Activated CD8-positive, alpha-beta memory T cell treated with anti-CD3 and anti-CD28 coated beads, Interleukin-2, amount 50 U/mL, for 4 hours (primary cell): ENCODE data around the gene ZNF423.

Experiments used
- DNase-seq: peaks from one replicate; pipeline ENCODE4 v3.0.0-alpha.2; 2020

ZNF423 gene

DNA sequence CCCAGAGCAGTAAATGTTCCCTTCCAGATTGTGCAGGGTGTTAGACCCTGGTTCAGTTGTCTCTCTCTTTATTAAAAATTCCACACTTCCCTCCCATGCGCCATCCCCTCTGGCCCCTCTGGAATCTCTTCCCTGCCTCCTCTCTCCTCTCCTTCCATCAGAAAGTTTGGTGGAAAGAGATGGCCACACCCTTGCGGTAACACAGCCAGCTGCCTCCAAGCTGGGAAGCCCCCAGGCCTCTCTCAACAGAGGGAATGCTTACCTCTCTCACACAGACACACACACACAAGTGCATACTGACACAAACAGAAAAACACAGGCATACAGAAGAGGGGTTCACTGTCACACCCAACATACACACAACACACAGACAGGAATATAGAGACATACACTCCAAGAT lies 261.8 kb downstream of the ZNF423 start:
- DNase-seq: no peak

DNA sequence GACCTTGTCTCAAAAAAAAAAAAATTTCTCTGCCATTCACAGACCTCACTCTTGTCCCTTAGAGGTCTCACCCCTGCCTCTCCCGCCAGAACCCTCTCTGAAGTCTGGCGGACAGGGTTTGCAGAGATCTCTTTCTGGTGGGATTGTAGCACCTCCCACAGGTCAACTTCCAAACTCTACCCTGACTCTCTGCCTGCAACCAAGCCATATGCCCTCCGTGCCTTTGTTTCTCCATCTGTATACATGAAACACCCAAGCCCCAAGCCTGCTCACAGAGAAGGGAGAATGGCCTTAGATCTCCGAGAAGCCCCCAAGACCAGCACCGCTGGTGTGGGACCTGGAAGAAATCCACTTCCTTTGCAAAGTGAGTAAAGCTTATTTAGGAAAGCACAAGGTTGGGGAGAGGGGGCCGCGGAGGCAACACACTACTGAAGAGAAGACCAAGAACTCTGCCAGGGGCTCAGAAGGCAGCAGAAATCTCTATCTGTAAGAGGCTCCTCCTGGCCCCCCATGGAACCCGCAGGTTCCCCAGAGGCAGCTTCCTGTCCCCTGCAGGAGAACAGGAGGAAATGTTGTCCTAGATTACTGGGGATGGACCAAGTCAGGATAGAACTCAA lies 262.4 kb downstream of the ZNF423 start:
- no peak for DNase-seq

DNA sequence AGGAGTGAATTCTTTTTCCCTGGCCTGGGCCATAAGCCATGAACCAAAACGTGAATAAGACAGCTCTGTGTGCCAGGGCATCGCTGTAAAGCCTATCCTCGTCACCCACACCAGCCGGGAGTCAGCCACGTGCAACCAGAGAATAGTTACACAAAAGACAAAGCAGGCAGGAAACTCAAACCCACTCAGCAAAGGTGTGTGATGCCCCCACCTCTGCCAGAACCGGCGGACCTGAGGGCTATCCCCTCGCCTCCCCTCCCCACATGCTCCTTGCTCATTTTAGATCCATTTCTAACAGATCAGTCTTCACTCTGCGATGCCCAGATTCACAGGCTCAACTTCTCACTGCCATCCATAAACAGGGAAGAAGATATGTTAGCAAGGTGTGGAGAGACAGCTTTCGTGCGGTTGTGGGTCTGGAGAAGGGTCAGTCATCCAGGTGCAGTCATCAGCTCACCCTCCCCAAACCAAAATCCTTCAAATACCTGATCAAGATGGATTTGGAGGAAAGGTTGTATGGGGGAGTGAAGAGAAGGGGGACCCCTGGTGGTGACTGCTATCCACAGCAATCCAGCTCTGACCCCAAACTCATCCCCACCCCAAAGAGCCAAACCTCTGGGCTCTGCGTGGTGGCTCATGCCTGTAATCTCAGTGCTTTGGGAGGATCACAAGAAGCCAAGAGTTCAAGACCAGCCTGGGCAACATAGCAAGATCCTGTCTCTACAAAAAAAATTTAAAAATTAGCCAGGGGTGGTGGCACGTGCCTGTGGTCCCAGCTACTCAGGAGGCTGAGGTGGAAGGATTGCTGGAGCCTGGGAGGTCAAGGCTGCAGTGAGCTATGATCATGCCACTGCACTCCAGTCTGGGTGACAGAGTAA lies 263.1 kb downstream of the ZNF423 start:
- DNase-seq: peak; percentile 31

- no peak for DNase-seq
Measured at GRCh38 chr16:49590166-49590871, 265.6 kb downstream of the ZNF423 start.

GRCh38 chr16:49589544-49590031 lies 266.3 kb downstream of the ZNF423 start:
- no peak for DNase-seq

DNA sequence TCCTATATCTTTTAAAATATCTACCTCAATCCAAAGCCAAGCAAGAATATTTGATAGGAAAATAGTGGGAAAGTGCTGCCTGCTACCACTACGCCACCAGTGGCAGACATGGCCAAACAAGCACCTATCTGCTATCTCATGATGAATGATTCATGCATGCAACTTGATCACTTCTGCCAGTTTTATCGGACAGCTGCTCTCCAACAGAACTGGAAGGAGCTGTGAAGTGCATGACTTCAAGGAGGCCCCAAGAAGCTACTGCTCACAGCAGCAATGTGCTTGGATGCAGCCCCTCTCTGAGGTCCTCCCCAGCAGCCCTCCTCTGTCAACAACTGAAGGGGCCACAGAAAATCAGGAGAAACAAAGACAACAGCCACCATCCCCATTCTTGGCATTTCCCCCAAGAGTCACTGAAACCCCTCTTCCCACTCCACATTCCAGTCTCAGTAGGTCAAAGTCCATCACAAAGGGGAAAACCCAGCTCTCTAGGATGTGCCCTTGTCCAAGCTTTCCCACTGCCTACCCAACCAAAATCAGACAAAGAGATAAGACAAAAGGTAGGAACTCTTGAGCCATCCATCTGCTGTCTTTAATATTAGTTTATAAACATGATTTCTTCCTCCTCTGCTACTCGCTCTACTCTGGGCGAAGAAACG lies 267.1 kb downstream of the ZNF423 start:
- no peak for DNase-seq

GRCh38 chr16:49588026-49588425 lies 267.9 kb downstream of the ZNF423 start:
- no peak for DNase-seq

DNA sequence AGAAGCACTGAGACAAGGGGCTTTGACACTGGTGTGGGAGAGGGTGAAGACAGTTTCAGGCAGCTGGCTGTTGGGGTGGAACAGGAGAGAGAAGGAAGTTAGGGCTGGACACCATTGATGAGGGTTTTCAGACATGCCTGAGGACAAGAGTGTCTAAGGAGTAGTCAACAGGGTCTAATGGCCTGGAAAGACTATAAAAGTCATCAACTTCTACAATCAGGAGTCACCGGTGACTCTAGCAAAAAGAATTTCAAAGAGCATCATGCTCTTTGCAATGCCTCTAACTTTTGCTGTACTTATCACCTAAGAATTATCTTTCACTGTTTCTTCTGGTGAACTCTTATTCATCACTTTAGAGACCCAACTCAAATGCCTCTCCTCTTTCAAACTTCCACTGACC lies 268.4 kb downstream of the ZNF423 start:
- DNase-seq: no peak

DNA sequence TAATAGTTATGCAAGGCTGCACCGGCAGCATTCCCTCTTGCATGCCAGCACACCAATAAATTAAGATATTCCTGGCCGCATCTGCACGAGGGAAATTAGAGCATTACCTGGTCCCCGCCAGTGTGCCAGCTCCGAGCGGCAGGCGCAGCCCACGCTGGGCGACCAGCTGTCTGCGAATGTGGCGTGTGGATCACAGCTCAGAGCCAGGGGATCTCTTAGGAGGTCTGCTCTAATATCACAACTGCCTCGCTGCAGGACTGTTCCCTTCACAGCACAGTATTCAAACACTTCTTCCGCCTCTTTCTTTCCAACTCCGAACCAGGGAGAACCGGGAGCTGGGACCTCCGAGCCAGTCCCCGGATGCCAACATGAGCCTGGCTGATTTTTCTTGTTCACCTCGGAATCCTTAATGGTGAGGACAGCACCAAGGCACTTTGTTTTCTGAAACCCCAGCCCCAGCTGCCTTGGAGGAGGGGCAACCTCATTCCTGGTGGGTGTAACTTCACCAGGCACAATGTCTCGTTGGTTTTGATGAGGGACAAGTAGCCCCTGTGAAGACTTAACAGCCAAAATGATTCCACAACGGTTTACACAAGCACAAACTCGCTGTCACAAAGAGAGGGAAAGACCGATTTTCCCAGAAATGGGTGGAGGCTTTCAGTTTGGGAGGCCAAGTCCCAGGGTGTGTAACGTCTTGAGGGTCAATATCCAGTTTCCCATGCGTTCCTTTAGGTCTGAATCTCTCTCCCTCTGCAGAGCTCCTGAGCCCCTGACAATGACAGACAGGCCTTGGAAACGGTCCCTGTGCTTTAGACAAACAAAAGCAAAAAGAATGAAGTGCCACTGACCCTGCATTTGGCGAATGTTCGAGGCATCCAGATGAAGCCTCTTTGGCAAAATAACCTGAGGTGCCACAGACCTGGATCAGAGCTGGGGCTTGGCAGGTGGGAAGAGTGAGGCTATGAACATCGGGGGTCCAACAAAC lies 269.2 kb downstream of the ZNF423 start:
- no peak for DNase-seq

- no peak for DNase-seq
Measured at GRCh38 chr16:49585143-49585832, 270.6 kb downstream of the ZNF423 start.

- no peak for DNase-seq
Measured at GRCh38 chr16:49583911-49584310, 272.0 kb downstream of the ZNF423 start.

- no peak for DNase-seq
Measured at GRCh38 chr16:49581630-49582298, 274.1 kb downstream of the ZNF423 start.

DNA sequence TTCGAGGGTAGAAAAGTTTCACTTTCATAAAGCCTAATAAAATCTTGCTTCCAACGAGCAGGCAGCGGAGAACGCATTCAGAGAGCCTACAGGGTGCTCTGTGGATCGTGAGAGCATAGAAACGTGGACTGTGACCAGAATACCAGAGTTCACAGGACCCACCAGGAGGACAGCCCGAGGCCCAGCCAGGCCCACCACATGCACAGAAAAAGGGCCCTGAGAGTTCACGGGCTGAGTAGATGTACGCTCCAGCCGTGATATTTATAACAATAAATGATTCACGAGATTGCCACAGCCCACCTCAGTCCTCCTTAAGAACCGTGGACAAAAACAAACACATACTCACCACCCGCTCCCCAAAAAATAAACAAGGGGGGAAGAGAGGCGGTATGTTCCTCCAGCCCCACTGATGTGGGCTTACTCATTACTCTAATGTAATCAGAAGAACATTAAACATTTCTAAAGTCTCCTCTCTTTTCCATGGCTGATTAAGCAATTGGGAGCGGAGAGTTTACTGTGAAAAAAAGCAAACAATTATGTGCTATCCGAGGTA lies 275.1 kb downstream of the ZNF423 start:
- no peak for DNase-seq

DNA sequence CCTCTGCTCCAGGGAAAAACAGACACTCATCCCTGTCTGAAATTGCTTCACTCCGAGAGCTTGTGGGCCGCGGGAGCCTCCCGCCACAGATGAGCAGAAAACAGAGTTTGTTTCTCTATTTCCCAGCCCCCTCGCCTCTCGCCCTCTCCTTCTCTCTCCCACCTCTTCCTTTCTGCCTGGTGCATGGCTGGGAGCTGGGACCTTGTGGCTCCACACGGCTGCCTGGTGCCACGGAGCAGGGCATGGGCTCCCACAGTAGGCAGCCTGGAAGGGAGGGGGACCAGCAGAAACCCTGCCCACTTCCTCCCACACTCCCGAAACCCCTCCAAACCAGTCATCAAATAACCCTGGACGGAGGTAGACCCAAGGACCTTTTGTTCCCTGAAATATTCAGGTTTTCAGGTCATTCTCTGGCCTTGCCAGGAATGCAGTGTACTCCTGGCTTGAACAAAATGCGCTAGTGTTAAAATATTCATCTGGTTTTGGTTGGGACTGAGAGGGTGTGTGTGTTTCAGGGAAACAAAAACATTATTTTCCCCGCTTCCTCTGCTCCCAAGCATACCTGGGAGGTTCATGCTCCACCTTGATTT lies 277.4 kb downstream of the ZNF423 start:
- DNase-seq: no peak

GRCh38 chr16:49578018-49578417 lies 277.9 kb downstream of the ZNF423 start:
- no peak for DNase-seq

DNA sequence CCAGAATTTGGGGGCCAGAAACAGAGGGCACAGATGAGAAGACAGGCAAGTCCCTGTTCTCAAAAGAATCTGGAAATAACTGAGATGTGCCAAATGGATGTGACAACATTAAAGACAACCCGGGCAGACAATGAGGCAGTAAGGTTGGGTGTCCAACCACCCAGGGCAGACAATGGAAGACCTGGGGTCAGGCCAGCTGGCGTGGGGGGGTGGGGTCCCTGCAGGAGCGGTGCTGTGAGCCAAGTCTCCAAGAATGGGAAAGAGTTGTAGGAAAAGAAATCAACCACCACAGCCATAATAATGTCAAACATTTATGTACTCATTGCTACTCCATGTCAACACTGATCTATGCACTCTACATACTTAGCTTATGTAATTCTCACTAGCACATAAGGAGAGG lies 279.0 kb downstream of the ZNF423 start:
- no peak for DNase-seq

DNA sequence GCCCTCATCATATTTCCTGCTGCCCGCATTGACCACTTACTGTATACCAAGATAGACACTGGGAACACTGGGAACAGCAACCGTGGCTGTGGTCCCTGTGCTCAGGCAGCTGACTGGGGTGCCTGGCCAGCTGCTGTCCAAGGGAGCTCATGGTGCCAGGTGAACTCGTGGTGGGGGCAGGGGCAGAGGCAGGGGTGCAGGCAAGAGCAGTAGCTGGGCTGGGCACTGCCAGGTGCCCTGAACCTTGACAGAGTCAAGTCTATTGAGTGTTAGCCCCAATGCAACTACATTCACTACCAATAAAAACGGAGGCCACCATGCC lies 279.8 kb downstream of the ZNF423 start:
- DNase-seq: no peak

- DNase-seq: no peak
Measured at GRCh38 chr16:49575346-49576172, 280.4 kb downstream of the ZNF423 start.

- no peak for DNase-seq
Measured at GRCh38 chr16:49574826-49575225, 281.1 kb downstream of the ZNF423 start.
